ENCODE data around the gene TRAF1. TPM values are rescaled to one million over a fixed set of nuclear protein-coding genes. Genes with fewer than 3 reads are reported as not detected.
A peak's percentile ranks its signal among the peaks of the same experiment; 100 is the strongest.

Gene TRAF1
- total and polyA plus RNA-seq, 8 donors: 1.3 to 8.1 (median 2.4) TPM

GRCh38 chr9:120935383-120935857, 8.8 kb upstream of the TRAF1 start:
- DNase-seq (peak; percentile 96 to 100 (median 100)), ATAC-seq (peak; percentile 87 to 95 (median 94)), FAIRE-seq (no peak)
- H3K4me3 ChIP-seq: no peak overlapping the region
- no peaks in the 10 kb centered on the region for H3K9me3 ChIP-seq
- no peaks in the 10 kb centered on the region for H3K27me3 ChIP-seq
- intact Hi-C loops (cut with DNase I): loop anchor here in 1 of 3 donors (10.0 kb wide), 1 partner anchor 181 kb away; no protein-coding TSS in a partner anchor
- WGBS, 2 donors: 0 to 2% methylated on average over 4 of the region's 4 CpGs
- TF ChIP-seq, protein P1, sequence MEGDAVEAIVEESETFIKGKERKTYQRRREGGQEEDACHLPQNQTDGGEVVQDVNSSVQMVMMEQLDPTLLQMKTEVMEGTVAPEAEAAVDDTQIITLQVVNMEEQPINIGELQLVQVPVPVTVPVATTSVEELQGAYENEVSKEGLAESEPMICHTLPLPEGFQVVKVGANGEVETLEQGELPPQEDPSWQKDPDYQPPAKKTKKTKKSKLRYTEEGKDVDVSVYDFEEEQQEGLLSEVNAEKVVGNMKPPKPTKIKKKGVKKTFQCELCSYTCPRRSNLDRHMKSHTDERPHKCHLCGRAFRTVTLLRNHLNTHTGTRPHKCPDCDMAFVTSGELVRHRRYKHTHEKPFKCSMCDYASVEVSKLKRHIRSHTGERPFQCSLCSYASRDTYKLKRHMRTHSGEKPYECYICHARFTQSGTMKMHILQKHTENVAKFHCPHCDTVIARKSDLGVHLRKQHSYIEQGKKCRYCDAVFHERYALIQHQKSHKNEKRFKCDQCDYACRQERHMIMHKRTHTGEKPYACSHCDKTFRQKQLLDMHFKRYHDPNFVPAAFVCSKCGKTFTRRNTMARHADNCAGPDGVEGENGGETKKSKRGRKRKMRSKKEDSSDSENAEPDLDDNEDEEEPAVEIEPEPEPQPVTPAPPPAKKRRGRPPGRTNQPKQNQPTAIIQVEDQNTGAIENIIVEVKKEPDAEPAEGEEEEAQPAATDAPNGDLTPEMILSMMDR (IDR thresholded peaks at IDR 0.05): no peak
- peaks cover 15 to 22% (median 19%) of the 10 kb centered on the region in 3 donors for H3K4me1 ChIP-seq
- peak overlapping the region; percentile 17 to 88 (median 68) for H3K27ac ChIP-seq
- H3K36me3 ChIP-seq: no peaks in the 10 kb centered on the region

DNA sequence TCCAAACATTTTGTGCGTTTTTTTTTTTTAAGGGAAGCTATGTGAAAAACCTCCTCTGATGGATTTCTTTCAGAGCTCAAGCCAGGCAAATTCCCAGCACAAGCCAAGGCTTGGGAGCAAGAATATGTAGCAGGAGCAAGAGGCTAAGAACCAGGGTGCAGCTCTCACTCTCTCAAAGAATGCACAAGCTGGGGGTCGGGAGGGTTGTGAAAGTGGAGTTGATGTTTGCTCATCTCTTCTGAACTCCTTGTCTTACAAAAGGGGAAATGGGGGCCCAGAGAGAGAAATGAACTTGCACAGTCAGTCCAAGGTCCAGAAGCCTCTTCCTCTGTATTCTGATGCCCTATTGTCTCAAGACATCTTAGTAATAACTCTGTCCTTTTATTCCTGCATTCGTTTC, 7.7 kb upstream of the TRAF1 start:
- Histone ChIP-seq H3K4me1 (peaks cover 15 to 22% (median 19%) of the 10 kb centered on the region in 3 donors), H3K4me3 (no peak overlapping the region), H3K27me3 (no peaks in the 10 kb centered on the region), H3K36me3 (no peaks in the 10 kb centered on the region), H3K9me3 (no peaks in the 10 kb centered on the region), H3K27ac (peak overlapping the region in 2 of 4 donors; percentile 84 to 88)
- WGBS, 2 donors: 52 to 59% methylated on average over 3 of the region's 3 CpGs
- FAIRE-seq: no peak
- no peak for DNase-seq
- no peak for ATAC-seq
- intact Hi-C loops (cut with DNase I): loop anchor here in 1 of 3 donors (10.0 kb wide), 1 partner anchor 179 kb away; no protein-coding TSS in a partner anchor
- TF ChIP-seq, protein P1 (IDR thresholded peaks at IDR 0.05): no peak

DNA sequence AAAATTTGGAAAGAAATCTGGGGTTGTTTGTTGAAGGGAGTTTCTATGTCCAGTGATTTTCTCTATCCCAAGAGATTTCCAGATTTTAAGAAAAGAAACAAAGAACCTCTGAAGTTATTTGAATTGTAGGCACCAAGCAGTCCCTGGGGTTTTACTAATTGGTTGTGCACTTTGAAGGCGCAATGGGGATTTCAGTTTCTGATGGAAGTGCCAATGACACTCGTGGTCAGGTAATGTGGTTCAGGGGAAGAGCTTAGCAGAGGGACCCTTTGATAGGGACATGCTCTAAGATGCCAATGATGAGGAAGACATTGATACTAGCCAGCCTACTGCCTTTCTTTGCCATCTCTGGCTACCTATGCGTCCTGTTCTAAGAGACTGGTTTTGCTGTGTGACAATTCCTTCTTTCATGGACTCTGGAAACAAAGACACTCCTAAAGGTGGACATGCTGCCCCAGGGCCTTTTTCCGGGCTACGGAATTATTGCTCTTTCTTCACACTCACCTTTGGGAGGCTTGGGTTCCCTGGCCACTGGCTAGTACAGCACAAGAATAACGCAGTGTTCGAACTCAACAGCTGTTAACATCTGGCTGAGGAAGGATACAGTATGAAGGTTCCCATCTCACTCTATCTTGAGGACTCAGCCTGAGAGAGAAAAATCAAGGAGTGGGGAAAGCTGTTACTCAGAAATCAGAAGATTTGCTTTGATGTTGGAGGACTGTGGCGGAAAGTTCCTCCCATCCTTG, 6.9 kb upstream of the TRAF1 start:
- 85 to 93% methylated on average over 8 of the region's 8 CpGs for WGBS, 2 donors
- Histone ChIP-seq H3K36me3 (no peaks in the 10 kb centered on the region), H3K27me3 (no peaks in the 10 kb centered on the region), H3K27ac (peak overlapping the region in 1 of 4 donors; percentile 84), H3K9me3 (no peaks in the 10 kb centered on the region), H3K4me3 (no peak overlapping the region), H3K4me1 (peaks cover 15 to 22% (median 19%) of the 10 kb centered on the region in 3 donors)
- intact Hi-C loops (cut with DNase I): loop anchor here in 1 of 3 donors (10.0 kb wide), 1 partner anchor 179 kb away; no protein-coding TSS in a partner anchor
- TF ChIP-seq, protein P1 (IDR thresholded peaks at IDR 0.05): no peak
- FAIRE-seq (no peak), DNase-seq (no peak), ATAC-seq (no peak)

DNA sequence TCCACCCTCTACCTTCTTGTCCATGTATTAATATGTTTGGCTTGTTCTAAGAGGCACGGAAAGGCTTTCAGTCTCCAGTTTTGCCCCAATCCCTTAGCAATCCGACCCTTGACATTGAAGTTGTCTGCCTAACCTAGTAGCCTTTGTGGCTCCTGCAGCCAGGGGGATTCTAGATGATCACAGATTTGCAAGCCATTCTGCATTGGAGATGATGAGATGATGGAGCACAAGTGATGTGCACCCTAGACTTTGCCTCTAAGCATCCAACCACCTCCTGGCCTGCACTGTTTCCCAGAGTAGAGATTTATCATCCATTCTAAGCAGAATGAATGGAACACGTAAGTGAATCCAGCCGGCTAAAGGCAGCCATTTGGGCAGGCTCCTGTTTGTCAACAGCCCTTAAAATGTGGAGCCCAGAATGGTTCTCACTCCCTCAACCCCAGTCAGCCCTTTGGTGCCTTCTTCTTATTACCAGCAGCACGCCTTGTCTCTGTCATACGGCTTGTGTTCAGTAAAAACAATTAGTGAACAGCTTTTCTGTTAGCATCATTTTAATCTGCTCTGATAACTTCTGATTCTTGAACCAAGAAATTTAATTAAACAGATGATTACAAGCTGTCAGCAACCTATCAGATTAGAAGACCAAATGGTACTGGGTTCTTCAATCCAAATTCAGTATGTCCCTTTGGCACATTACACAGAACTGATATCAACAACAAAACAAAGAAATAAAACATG, 5.7 kb upstream of the TRAF1 start:
- ATAC-seq: no peak
- Histone ChIP-seq H3K36me3 (no peaks in the 10 kb centered on the region), H3K4me1 (peaks cover 15 to 22% (median 19%) of the 10 kb centered on the region in 3 donors), H3K27ac (peak overlapping the region in 2 of 4 donors; percentile 57 to 80), H3K27me3 (no peaks in the 10 kb centered on the region), H3K4me3 (no peak overlapping the region), H3K9me3 (no peaks in the 10 kb centered on the region)
- FAIRE-seq: no peak
- TF ChIP-seq, protein P1 (IDR thresholded peaks at IDR 0.05): no peak
- intact Hi-C loops (cut with DNase I): loop anchor here in 1 of 3 donors (10.0 kb wide), 1 partner anchor 177 kb away; no protein-coding TSS in a partner anchor
- 77 to 85% methylated on average over 6 of the region's 6 CpGs for WGBS, 2 donors
- no peak for DNase-seq

Measured in pancreas (tissue), 10 donors.